Stimulated activated CD4-positive, alpha-beta T cell treated with anti-CD3 and anti-CD28 coated beads, Interleukin-12 subunit alpha, Interleukin-12 subunit beta, amount 100 ng/mL, for 48 hours (primary cell): ENCODE results near the gene ANKRD11.
A peak's percentile ranks its signal among the peaks of the same experiment; 100 is the strongest.
"Not testable (repeated sequence)": the region's sequence is repeated elsewhere in the genome, so short reads cannot be mapped to it uniquely, and the experiment has no call there.

Experiments
- DNase-seq, 3 donors: peaks; one replicate each; pipeline ENCODE4 v3.0.0-alpha.2; 2020; ENCODE audit warnings: low read depth in 2 of 3, low spot score in 1 of 3

The ANKRD11 gene

DNA sequence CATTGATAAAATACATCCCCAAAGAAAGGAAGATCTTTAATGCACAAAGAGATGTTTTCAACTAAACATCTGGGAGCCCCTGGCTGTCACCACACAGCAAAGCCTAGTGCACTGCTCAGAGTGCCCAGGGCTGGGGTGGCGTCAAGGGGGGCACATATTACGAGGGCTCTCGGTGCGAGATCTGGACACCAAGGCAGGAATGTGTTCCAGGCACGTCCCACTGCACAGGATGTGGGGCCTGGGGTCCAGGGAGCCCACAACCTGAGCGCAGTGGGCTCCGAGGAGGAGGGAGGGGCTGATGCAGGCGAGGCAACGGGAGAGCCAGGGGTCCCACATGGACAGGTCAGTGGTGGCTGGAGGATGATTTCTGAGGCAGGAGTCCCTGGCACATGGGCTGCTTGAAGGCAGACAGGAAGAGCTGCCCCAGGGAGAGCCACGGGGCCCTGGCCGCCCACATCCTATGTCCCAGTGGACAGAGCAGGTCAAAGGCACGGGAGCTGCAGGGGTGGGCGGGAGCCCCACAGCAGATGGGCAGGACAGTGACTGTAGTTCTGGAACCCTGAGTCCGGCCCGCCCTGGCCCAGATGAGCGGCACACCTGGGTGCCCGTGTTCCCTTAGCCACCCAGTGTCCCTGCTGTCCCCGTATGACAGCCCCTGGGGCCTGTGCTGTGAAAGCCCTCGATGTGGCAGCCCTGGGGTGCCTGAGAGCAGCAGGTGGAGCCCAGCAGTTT, 216.5 kb downstream of the ANKRD11 start:
- DNase-seq = no peak

DNA sequence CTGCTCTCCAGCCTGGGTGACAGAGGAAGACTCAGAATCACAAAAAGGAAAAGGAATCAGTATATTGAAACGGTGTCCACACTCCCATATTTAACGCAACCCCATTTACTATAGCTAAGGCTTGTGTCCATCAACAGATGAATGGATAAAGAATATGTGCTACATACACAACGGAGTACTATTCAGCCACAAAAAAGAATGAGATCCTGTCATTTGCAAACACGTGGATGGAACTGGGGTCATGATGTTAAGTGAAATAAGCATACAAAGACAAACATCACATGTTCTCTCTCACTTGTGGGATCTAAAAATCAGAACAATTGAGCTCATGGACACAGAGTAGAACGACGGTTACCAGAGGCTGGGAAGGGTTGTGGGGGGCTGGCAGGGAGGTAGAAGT, 217.7 kb downstream of the ANKRD11 start:
- no peak for DNase-seq

DNA sequence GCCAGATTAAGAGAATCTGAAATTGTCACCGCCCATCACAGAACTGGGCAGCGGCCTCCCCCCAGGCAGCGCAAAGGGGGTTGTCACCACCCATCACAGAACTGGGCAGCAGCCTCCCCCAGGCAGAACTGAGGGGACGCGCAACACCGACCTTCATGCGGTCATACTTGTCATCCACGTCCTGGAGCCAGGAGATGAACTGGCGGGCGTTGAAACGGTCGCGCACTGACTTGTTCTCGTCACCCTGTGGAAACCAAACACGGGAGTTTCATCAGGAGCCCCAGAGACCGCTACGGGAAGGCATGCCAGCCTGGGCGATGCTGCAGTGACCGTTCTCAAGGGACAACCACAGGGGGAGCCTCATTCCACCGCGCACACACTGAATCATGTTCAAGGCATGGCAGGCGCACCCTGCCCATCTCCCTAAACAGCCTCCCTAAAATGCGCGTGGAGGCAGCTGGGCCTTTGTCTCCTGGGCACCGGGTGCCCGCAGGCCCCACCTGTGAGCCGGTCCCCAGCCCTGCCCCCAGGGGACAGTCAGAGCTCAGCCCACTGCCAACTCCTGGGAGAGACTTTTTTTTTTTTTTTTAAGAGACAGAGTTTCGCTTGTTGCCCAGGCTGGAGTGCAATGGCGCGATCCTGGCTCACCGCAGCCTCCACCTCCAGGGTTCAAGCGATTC, 219.6 kb downstream of the ANKRD11 start:
- no peak for DNase-seq

DNA sequence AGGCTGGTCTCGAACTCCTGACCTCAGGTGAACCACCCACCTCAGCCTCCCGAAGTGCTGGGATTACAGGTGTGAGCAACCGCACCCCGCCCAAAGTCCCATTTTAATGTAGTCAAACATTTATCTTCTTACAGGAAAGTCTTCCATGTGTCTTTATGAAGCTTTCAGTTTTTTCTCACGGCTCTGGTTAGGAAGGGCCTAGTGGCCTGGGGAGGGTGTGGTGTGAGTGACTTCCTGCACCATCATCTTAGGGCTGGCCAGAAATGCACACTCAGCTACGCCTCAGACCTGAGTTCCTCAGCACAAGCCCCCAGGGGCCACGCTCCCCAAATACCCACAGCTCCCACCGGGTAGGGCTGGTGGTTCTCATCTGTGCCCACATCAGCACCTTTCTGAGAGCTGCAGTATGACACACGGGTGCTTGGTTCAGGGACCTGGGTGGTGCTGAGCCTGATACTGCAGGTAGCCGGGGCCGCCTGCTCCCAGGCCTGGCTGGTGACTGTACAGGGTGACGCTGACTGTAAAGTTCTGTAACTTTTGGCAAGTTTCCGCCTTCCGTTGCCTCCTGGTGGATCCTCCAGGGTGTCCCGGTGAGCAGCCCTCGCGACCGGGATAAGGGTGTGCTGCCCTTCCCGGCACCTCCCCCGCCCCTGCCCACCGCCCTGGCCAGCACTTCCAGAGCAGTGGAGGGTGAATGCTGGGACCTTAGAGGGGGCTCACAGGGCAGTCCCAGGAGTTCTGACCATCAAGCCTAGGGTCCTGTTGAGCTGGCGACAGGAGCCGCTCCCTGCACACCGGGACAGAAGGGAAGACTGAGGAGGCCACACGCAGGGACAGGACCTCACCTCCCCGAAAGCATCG, 220.3 kb downstream of the ANKRD11 start:
- DNase-seq = no peak

DNA sequence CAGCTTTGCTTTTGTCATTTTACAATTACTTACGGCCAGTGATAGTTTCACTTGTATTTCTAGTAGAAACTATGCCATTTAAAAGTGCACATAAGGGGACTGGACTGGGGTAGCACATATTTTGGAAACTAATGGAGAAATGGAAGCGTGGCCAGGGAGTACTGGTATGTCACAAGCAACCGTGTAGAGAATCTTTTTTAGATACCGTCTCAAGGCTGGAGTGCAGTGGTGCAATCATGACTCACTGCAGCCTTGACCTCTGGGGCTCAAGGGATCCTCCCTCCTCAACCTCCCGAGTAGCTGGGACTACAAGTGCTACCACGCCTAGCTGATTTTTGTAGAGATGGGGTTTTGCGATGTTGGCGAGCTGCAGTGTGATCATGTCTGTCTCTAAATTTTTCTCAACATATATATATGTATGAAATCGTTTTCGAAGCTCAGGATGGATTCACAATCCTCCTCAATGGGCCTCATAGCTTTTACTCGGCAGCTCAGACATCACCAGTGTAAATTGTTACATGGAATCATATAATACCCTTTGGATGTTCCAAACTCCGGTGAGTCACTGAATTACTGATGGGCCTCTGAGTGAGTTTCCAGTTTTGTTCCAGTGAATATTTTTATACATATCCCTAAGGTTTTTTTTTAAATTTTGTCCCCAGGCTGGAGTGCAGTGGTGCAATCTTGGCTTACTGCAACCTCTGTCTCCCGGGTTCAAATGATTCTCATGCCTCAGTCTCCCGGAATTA, 221.2 kb downstream of the ANKRD11 start:
- no peak for DNase-seq

DNA sequence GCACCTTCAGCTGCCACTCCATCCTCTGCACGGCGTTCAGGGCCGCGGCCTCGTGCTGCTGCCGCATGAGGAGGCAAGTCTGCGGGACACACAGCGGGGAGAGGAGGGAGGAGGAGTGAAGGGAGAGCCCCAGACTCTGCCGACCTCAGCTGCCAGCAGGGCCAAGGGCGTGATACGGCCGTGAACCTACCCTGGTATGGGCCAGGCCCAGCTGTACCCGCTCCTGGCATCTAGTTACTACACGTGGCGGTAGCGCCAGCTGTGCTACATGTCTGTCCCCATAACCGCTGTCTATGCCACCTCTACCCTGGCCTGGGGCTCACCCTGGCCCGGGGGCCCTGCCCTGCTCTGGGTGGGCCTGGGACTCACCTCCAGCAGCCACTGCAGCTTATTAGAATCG, 221.8 kb downstream of the ANKRD11 start:
- DNase-seq = no peak

DNA sequence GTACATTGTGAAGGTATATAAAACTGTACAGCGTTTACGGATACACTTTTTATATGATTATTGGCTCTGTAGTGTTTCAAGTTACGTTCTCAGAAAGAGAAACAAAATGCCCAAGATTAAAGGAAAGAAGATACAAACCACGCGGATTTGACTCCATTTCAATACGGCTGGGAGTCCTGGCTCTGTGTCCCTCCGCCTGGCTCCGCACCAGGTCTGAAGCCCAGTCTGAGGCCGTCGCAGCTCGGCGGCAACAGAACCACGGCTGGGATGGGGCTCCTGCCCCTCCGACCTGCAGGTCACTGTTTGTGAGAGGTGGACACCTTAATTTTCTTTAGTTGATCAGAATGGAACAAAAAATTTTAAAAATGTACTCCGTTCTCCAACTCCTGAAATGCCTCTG, 222.6 kb downstream of the ANKRD11 start:
- not testable (repeated sequence) for DNase-seq

DNA sequence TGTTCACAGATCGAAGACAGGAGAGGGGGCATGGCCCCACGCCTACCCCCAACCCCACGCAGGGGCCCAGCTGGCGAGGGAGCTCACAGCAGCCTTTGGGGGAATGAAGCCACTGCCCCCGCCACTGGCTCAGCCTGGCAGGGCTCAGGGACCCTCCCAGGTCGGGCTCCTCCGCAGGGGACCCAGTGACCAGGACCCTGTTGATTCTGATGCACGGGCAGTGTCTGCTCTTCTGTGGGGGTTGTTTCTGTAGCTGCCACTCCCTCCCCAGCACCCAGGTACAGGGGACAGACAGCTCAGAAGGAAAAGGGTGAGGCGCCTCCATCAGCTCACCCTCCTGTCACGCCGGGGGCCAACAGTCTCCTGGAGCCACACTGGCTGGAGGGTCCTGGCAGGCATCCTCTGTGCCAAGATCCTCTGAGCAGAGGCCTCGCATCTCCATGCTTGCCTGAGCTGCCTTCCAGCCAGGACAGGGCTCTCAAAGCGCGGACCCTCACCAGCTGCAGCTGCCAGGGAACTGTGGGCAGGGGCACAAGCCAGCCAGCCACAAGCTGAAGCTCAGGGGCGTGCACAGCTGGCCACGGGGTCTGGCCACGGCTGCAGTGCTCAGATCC, 223.7 kb downstream of the ANKRD11 start:
- no peak for DNase-seq

DNA sequence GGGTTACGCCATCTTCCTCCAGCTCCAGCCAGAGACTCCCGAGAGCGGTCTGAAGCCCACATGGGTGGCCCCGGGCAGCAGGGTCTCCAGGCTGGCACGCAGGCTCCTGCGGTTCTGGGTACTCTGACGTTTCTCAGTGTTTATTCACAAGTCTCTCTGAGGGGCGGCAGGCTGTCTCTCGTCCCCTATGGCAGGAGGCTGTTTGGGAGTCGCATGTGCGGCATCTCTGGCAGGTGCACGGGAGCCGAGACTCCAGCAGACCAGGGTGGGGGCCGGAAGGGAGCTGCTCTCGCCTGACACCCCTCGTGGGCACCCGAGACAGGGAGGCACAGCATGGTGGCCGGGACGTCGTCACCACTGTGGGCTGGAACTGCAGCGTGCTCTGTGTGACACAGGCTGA, 224.7 kb downstream of the ANKRD11 start:
- DNase-seq = no peak

DNA sequence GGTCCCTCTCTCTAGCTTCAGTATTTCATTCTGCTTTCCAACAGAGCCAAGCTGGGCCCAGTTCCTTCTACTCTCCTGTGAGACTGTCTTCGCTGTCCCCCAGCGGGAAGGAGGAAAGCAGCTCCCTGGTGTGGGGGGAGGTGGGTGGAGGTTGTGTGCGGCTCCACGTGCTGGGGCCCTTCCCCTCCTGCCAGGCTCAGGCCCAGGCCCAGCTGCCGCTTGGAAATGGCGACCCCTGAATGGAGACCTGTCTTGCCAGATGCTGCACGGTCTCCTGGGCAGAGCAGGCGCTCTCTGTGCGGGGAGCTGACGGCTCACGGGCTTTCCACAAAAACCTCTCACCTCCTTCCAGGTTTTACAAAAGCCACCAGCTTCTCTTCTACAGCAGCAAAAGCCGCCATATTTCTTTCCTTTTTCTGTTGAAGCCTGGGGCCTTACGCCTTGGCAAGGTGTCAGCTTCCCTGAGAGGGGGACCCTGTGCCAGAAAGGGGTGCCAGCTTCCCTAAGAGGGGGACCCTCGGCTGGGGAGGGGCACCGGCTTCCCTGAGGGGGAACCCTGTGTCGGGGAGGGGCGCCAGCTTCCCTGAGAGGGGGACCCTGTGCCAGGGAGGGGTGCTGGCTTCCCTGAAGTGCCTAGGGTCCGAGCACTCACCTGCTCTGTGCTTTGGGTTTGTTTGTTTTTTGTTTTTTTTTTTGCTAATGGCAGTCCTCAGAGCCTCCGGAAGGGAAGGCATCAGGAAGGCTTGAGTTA, 225.4 kb downstream of the ANKRD11 start:
- DNase-seq = no peak

DNA sequence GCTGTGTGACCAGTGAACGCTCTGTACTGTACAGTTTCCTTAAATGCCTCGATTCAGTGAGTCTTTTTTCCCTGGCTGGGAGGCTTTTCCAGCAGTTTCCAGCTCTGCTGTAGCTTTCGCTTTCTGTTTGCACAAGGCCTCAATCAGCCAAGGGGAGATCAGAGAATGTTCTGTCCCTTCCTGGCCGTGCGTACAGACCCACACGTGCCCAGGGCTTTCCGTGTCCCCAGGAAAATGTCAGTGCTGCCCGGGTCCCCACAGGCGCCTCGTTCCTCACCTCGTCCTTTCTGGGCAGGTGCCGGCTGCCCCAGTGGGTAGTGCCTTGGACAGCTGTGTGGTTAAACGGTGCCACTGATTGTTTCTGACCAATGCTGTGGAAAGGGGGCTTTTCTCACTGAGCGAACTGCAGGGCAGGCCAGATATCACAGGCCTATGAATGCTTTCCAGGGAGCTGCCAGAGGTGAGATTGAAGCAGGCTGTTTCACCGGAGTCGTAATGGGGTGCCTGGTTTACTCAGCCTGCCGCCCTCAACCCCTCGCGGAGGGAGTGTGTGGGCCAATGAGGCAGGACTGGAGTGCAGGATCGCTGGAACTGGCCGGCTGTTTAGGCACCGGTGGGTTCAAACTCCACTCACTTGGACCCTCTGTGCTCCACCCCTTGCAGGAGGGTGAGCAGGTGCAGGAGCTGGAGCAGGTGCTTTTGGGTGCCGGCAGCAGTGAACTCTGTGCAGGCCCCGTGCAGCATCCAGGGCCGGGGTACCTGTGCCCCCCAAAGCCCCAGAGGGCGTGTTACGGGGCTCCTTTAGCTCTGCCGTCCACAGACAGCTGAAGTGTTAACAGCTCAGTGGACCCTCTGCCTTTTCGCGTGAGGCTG, 228.4 kb downstream of the ANKRD11 start:
- no peak for DNase-seq

DNA sequence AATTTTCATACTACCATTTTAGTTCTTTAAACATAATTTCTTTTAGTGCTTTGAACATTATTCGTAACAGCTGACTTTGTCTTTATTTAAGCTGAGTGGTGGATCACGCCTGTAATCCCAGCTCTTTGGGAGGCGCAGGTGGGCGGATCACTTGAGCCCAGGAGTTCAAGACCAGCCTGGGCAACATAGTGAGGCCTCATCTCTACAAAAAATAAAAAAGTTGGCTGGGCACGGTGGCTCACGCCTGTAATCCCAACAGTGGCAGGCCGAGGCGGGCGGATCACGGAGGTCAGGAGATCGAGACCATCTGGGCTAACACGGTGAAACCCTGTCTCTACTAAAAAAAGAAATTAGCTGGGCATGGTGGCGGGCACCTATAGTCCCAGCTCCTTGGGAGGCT, 230.5 kb downstream of the ANKRD11 start:
- DNase-seq = not testable (repeated sequence)

DNA sequence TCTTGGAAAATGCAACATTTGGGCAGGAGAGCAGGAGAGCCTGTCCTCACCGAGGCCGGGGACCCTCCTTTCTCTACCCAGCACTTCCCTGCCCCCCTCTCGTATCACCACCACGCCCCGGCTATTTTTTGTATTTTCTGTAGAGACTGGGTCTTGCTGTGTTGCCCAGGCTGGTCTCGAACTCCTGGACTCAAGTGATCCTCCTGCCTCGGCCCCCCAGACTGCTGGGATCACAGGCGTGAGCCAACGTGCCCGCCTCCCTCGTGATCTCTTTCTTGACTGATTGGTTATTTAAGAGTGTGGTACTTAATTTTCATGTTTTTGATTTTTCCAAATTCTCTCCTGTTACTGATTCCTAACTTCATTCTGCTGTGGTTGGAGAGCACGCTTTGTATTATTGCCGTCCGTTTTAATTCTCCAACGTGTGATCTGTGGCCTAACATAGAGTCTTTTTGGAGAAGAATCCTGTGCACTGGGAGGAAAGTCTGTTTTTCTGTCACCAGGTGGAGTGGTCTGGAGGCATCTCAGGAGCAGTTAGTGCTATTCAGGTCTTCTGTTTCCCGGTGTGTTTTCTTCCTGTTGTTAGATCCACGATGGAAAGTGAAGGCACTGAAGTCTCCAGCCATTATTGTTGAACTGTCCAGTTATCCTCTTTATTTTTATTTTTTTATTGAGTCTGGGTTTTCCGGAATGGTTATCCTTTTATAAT, 232.4 kb downstream of the ANKRD11 start:
- no peak for DNase-seq

DNA sequence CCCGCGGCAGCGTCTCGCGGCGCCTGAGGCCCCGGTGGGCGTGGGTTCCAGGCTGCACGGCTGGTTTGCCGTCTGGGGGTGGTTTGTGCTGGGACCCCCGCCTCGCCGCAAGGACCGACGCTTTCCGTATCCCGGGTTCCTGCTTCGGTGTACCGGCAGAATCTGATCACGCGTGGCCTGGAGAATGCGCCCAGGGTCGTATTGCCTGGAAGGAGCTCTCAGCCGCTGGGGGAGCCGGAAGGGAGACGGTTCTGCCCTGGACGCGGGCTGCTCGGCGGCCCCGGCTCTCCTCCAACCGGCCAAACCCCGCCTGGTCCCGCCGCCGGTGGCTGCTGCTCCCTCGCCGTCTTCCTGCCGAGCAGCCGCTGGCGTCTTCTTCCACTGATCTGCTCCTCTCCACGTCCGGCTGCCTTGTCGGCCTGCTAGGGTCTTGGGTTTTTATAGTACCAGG, 233.1 kb downstream of the ANKRD11 start:
- no peak for DNase-seq

DNA sequence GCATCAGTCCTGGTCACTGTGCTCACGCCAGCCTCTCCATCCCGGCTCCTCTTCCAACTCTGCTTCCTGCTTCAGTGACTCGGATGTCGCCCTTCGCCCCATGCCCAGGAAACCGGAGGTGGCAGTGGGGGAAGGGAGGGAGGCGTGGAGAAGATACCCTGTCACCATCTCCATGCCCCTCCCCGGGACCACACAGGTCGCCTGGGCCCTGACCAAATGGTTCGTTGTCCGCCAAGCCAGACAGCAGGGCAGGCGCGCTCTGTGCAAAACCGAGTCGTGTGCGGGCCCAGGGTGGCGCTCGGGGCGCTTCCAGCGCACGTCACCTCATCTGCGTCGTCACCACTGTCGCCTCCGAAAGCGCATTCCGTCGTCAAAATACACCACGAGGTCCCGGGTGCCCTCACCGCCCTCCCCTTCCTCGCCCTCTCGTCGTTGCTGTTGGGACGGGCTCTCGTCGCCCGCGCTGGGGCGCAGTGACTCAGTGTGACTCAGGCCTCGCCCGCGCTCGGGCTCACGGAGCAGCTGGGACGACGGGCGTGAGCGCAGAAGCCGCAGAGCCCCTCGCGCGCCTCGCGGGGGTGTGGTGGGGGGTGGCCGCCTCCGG, 233.6 kb downstream of the ANKRD11 start:
- peak; percentile 65 to 71 (median 68) for DNase-seq

DNA sequence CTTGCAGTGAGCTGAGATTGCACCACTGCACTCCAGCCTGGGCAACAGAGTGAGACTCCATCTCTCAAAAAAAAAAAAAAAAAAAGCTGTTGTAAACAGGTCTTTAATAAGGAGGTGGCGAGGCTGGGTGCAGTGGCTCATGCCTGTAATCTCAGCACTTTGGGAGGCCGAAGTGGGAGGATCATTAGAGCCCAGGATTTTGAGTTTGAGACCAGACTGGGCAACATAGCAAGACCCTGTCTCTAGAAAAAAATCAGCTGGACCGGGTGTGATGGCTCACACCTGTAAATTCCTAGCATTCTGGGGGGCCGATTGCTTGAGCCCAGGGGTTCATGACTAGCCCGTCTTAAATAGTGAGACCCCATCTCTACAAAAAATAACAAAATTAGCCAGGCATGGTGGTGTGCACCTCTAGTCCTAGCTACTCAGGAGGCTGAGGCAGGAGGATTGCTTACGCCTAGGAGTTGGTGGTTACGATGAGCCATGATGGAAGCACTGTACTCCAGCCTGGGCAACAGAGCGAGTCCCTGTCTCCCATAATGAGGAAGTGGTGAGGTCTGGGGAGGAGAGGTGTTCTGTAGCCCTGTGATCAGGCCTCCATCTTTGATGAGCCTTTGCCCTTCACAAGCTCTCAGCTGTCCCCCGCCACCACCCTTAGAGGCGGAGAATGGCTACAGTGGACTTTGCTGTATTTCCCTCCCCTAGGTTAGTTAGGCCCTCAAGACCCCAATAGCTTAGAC, 236.6 kb downstream of the ANKRD11 start:
- no peak for DNase-seq
